CD4-positive, alpha-beta T cell treated with Interferon alpha-2 for 1 hour (primary cell): Measurements from ENCODE around the gene IL1F10.
"Not testable (repeated sequence)": the region's sequence is repeated elsewhere in the genome, so short reads cannot be mapped to it uniquely, and the experiment has no call there.

ENCODE experiments used
- DNase-seq, 2 donors: peaks; one replicate each; pipeline ENCODE4 v3.0.0-alpha.2; 2020 to 2022

IL1F10 gene

GRCh38 chr2:113084249-113085000, 16.7 kb downstream of the IL1F10 start:
- DNase-seq, result peak in 1 of 2 donors; percentile 34

GRCh38 chr2:113085542-113085941, 17.8 kb downstream of the IL1F10 start:
- DNase-seq, result no peak

- no peak for DNase-seq
These were observed 20.6 kb downstream of the IL1F10 start for GRCh38 chr2:113088213-113088992.

- no peak for DNase-seq
These were observed 22.1 kb downstream of the IL1F10 start for GRCh38 chr2:113089916-113090315.

GRCh38 chr2:113091231-113091896, 23.6 kb downstream of the IL1F10 start:
- DNase-seq, result no peak

GRCh38 chr2:113092864-113093612, 25.3 kb downstream of the IL1F10 start:
- DNase-seq, result no peak

- no peak for DNase-seq
These were observed 25.8 kb downstream of the IL1F10 start for GRCh38 chr2:113093613-113093977.

GRCh38 chr2:113096306-113096705, 28.5 kb downstream of the IL1F10 start:
- not testable (repeated sequence) for DNase-seq

- DNase-seq, result not testable (repeated sequence)
These were observed 29.3 kb downstream of the IL1F10 start for GRCh38 chr2:113096842-113097618.

GRCh38 chr2:113098041-113098440, 30.3 kb downstream of the IL1F10 start:
- peak; percentile 15 to 59 for DNase-seq

- DNase-seq, result no peak
These were observed 30.8 kb downstream of the IL1F10 start for GRCh38 chr2:113098532-113098931.

- DNase-seq, result no peak
These were observed 34.4 kb downstream of the IL1F10 start for GRCh38 chr2:113102133-113102532.

GRCh38 chr2:113103277-113103676, 35.5 kb downstream of the IL1F10 start:
- no peak for DNase-seq

- no peak for DNase-seq
These were observed 36.4 kb downstream of the IL1F10 start for GRCh38 chr2:113104054-113104611.

- no peak for DNase-seq
These were observed 37.4 kb downstream of the IL1F10 start for GRCh38 chr2:113105047-113105785.

- DNase-seq, result no peak
These were observed 43.4 kb downstream of the IL1F10 start for GRCh38 chr2:113111121-113111520.

- DNase-seq, result peak; percentile 27 to 67
These were observed 44.1 kb downstream of the IL1F10 start for GRCh38 chr2:113111823-113112287.

- no peak for DNase-seq
These were observed 44.7 kb downstream of the IL1F10 start for GRCh38 chr2:113112441-113112840.

GRCh38 chr2:113112871-113113270, 45.1 kb downstream of the IL1F10 start:
- no peak for DNase-seq

- DNase-seq, result no peak
These were observed 46.0 kb downstream of the IL1F10 start for GRCh38 chr2:113113807-113114206.
